ENCODE data around the gene C2orf42. TPM values are rescaled to one million over a fixed set of nuclear protein-coding genes. Genes with fewer than 3 reads are reported as not detected.

The C2orf42 gene
- total and polyA plus RNA-seq, 2 of the 4 experiments (the other 2 are of a cell fraction) = 7.5 to 31.5 TPM

DNA sequence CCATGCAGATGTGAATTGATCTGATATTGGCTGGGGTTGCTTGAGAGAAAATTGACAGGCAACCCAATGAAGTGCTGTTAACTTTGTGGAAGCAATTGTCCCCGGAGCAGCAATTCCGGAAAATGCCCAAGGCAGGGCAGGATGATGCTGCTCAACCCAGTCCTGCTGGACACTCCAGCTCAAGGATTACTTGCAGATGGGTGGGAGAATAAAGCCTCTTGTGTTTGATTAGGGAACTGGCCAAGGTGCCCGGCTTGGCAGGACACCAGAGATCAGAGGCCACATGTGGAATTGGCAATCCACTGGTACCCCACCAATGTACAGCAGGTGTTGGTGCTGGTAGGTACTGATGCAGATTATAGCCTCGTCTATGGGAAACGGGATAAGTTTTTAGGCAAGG lies 12.3 kb upstream of the C2orf42 start:
- BruUV-seq (replicated peaks) = no TSS peak
- H4K91ac ChIP-seq (ENCODE audit: insufficient read depth, low read depth, low read length) = no peak overlapping the region
- H2AK5ac ChIP-seq (ENCODE audit: low read depth, low read length) = no peak overlapping the region
- H3K4me2 ChIP-seq (ENCODE audit: low read depth, low read length) = no peak overlapping the region
- no peaks in the 10 kb centered on the region for H3K27me3 ChIP-seq (ENCODE audit: control insufficient read depth, insufficient read depth, low read length)
- H2BK15ac ChIP-seq (ENCODE audit: low read depth, low read length) = no peak overlapping the region
- no peak overlapping the region for H2BK120ac ChIP-seq (ENCODE audit: low read depth, low read length)
- no peak overlapping the region for H3K14ac ChIP-seq (replicated peaks; ENCODE audit: low read depth, low read length)
- H3K36me3 ChIP-seq (ENCODE audit: control insufficient read depth, insufficient read depth, low read length) = peaks cover 2% of the 10 kb centered on the region
- in situ Hi-C loops (cut with MboI; ENCODE audit: low sequenced_read_pairs) (no loop called here), intact Hi-C loops (cut with micrococcal nuclease) (no loop called here), dilution Hi-C loops (cut with HindIII; ENCODE audit: low sequenced_read_pairs, unreplicated experiment) (no loop called here)
- no peak for DNase-seq
- H2AFZ ChIP-seq (replicated peaks; ENCODE audit: low read length, poor library complexity) = no peak overlapping the region
- no peaks in the 10 kb centered on the region for H3K9me3 ChIP-seq (ENCODE audit: control insufficient read depth, insufficient read depth, low read length)
- no peak overlapping the region for H4K5ac ChIP-seq (ENCODE audit: low read depth, low read length)
- H3K27ac ChIP-seq (ENCODE audit: insufficient read depth, low read length) = no peak overlapping the region
- no peaks in the 10 kb centered on the region; a peak in 1 of 4 replicates for H3K79me1 ChIP-seq (ENCODE audit: low read depth in 1 of 2, low read length in 2 of 2)
- ChIA-PET POLR2A (ENCODE audit: unreplicated experiment) (no interaction called here), CTCF (no interaction called here)
- H2BK5ac ChIP-seq (ENCODE audit: low read depth, low read length, poor library complexity, severe bottlenecking) = no peak overlapping the region
- ATAC-seq (ENCODE audit: low read depth) = no peak
- no peaks in the 10 kb centered on the region for H3K4me1 ChIP-seq (ENCODE audit: control insufficient read depth, insufficient read depth, low read length)
- no peak overlapping the region for H3K4ac ChIP-seq (ENCODE audit: low read depth, low read length)
- WGBS, 2 experiments (ENCODE audit: extremely low coverage in 2 of 2, insufficient read length in 1 of 2) = 100% methylated on average over 3 of the region's 5 CpGs; no CpG with 5 or more reads in 1 of the 2 experiments
- H4K20me1 ChIP-seq (ENCODE audit: insufficient read depth, low read length) = no peaks in the 10 kb centered on the region
- H4K8ac ChIP-seq (ENCODE audit: low read depth in 2 of 2, low read length in 2 of 2) = no peak overlapping the region
- H3K18ac ChIP-seq (ENCODE audit: low read depth, low read length) = no peak overlapping the region
- TF ChIP-seq MXI1 (IDR thresholded peaks at IDR 0.05; ENCODE audit: borderline replicate concordance, low read depth, low read length) (no peak), ELK1 (IDR thresholded peaks at IDR 0.05; ENCODE audit: borderline replicate concordance, low read depth, low read length) (no peak), CEBPB (IDR thresholded peaks at IDR 0.05; ENCODE audit: low read depth, low read length) (no peak), NFE2L2 (IDR thresholded peaks at IDR 0.05; ENCODE audit: low read depth, low read length) (no peak), SMC3 (IDR thresholded peaks at IDR 0.05; ENCODE audit: low read depth, low read length) (no peak), RAD21 (IDR thresholded peaks at IDR 0.05; ENCODE audit: low read length) (no peak), MAFK (IDR thresholded peaks at IDR 0.05; ENCODE audit: low read depth, low read length) (no peak), CHD1 (IDR thresholded peaks at IDR 0.05; ENCODE audit: low read depth, low read length) (no peak), POLR2A (IDR thresholded peaks at IDR 0.05; ENCODE audit: low read depth, low read length) (no peak), FOS (IDR thresholded peaks at IDR 0.05; ENCODE audit: low read depth, low read length) (no peak)
- TF ChIP-seq, protein P1, sequence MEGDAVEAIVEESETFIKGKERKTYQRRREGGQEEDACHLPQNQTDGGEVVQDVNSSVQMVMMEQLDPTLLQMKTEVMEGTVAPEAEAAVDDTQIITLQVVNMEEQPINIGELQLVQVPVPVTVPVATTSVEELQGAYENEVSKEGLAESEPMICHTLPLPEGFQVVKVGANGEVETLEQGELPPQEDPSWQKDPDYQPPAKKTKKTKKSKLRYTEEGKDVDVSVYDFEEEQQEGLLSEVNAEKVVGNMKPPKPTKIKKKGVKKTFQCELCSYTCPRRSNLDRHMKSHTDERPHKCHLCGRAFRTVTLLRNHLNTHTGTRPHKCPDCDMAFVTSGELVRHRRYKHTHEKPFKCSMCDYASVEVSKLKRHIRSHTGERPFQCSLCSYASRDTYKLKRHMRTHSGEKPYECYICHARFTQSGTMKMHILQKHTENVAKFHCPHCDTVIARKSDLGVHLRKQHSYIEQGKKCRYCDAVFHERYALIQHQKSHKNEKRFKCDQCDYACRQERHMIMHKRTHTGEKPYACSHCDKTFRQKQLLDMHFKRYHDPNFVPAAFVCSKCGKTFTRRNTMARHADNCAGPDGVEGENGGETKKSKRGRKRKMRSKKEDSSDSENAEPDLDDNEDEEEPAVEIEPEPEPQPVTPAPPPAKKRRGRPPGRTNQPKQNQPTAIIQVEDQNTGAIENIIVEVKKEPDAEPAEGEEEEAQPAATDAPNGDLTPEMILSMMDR (conservative IDR thresholded peaks at IDR 0.05; ENCODE audit: low read depth, low read length) = no peak
- H2BK20ac ChIP-seq (ENCODE audit: low read depth, low read length) = no peak overlapping the region
- H3K9ac ChIP-seq (ENCODE audit: low read depth, low read length) = no peak overlapping the region
- H3K56ac ChIP-seq (ENCODE audit: extremely low read depth, insufficient read depth, low read length) = no peak overlapping the region
- no peak overlapping the region for H3K4me3 ChIP-seq (ENCODE audit: insufficient read depth, low read depth, low read length)
- H3K9me1 ChIP-seq (ENCODE audit: insufficient read depth, low read length) = peaks cover 2% of the 10 kb centered on the region
- no peak overlapping the region for H2AK9ac ChIP-seq (replicated peaks; ENCODE audit: low read depth, low read length, poor library complexity)
- no peak overlapping the region for H3K23ac ChIP-seq (ENCODE audit: low read depth, low read length)
